ENCODE measurements around the gene PIK3CG.
"Not testable (repeated sequence)": the region's sequence is repeated elsewhere in the genome, so short reads cannot be mapped to it uniquely, and the experiment has no call there.

PIK3CG gene

DNA sequence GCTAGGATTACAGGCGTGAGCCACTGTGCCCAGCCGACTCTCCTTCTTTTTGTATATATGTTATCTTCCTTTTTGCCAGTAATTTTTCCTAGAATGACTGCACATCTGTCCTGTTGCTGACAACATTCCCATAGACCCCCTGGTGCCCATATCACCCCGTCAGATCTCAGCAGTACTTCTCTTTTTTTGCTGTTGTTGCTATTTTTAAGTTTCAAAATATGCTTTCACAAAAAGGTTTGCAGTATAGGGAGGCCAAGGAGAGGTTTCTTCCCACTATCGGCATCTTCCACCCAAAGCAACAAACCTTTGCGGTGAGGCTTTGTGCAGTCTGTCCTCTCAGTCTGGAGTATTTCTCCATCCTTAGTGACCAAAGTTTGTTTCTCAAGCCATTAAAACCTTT lies 23.1 kb downstream of the PIK3CG start:
- DNase-seq, result no peak

DNA sequence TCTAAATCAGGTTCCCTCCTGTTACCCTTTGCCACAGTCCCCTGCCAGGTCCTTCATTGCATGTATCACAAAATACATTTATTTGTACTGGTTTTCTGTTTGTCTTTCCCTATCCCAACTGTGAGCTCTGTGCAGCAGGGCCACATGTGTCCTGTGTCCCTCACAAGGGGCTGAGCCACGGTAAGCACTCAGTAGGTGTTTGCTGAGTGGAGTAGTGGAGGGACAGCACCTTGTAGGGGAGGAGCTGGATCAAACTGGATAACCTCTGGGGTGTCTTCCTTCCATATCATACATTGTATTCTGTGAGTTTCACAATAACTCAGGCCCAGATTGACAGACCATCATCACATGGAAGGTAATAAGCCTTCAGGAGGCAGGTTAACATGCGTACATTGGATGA lies 25.9 kb downstream of the PIK3CG start:
- no peak for DNase-seq

GRCh38 chr7:106891548-106892410 lies 26.7 kb downstream of the PIK3CG start:
- DNase-seq, result no peak

DNA sequence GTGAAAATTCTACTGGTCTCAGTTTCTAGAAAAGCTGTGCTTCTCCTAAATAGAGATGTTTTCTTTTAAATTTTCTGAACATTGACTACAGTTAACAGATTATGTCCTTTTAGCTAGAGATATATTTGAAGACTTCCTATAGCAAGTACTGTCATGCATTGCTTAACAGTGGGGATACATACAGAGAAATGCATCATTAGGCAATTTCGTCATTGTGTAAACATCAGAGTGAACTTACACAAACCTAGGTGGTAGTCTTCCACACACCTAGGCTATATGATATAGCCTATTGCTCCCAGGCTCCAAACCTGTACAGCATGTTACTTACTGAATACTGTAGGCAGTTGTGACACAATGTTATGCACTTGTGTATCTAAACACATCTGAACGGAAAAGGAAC lies 28.5 kb downstream of the PIK3CG start:
- DNase-seq, result no peak

- DNase-seq, result no peak
These were observed 30.3 kb downstream of the PIK3CG start for GRCh38 chr7:106895246-106895864.

GRCh38 chr7:106896231-106896630 lies 31.1 kb downstream of the PIK3CG start:
- DNase-seq, result no peak

- not testable (repeated sequence) for DNase-seq
These were observed 32.5 kb downstream of the PIK3CG start for GRCh38 chr7:106897553-106897952.

DNA sequence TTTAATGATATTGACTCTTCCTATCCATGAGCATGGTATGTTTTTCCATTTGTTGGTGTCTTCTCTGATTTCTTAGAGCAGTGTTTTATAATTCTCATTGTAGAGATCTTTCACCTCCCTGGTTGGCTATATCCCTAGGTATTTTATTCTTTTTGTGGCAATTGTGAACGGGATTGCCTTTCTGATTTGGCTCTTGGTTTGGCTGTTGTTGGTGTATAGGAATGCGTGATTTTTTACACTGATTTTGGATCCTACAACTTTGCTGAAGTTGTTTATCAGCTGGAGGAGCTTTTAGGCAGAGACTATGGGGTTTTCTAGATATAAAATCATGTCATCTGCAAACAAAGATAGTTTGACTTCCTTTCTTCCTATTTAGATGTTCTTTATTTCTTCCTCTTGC lies 33.9 kb downstream of the PIK3CG start:
- DNase-seq, result not testable (repeated sequence)

DNA sequence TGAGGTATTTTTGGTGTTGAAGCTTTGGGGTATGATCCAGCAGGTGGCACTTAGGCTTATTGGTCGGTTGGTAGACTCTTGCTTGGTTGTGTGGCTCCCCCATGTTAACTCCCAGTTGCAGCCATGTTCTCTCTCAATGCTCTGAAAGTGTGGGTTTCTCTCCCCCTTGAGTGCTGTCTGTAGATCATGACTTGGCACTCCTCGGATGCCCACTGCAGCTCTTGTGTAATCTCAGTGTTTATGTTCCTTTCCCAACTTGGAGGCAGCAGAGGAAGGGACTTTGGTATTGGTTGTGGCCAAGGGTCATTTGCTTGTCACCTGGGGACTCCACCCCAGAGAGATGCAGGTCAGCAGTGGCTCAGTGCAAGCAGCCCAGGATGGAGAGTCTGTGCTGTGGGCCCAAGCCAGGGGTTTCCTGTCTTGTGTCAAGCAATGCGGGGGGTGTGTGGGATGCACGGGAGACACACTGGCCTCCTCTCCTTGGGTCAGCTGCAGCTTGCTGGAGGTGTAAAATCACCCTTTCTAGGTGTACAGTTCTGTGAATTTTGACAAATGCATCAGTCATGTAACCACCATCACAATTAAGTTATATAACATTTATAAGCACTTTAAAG lies 36.9 kb downstream of the PIK3CG start:
- DNase-seq, result no peak

DNA sequence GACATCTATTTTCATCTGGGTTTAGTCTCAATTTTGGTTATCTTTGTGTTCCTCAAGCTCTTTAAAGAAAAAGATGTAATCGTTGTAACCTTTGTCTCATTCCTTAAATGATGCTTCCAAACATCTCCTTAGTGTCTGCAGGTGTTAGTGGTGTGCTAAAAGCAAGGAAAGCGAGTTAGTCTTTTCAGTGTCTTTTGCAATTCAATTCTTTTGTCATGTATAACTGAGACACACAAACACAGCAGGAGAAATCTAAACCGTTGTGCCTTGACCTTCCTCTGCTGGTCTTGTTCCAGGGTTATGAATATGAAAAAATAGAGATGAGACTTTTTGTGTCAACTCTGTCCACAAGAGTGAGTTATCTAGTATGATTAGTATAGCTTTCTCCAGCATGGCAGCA lies 40.7 kb downstream of the PIK3CG start:
- DNase-seq, result no peak

DNA sequence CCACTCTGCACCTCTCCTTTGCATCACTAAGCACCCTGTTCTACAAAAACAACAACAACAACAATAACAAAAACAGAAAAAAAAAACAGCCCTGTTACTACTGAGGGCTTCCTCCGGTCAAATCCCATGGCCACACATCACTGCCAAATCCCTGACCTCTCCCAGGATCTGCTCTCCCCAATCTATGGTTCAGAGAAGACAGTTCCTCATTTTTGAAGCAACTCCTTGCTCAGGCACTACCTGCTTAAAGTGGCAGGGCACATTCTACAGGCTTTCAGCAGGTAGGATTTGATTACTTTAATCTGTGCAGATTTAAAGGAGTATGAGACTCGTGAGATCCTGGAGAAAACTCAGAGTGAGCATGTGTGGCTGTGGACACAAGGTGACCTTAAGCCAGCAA lies 46.9 kb downstream of the PIK3CG start:
- no peak for DNase-seq

DNA sequence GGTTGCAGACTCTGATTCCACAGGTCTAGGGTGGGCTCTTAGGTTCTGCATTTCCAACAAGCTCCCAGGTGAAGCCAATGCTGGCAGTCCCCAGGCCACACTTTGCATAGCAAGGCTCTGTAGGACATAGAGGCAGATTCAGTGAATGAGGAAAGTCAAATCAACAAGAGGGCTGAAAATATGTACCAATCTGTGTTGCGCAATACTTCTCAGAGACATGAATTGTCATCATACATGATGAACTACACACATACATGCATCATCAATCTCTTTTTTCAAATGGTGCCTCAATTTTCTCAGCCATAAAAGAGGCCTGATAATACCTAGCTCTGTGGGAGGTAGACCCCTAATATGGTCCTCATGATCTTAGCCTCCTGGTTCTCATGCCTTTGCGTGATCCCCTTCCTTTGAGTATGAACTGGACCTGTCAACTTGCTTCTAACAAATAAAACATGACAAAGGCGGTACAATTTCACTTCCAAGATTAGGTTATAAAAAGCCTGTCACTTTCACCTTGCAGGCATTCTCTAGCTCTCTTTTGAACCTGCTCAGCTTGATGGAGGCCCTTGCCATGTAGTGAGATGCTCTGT lies 49.0 kb downstream of the PIK3CG start:
- DNase-seq, result no peak

DNA sequence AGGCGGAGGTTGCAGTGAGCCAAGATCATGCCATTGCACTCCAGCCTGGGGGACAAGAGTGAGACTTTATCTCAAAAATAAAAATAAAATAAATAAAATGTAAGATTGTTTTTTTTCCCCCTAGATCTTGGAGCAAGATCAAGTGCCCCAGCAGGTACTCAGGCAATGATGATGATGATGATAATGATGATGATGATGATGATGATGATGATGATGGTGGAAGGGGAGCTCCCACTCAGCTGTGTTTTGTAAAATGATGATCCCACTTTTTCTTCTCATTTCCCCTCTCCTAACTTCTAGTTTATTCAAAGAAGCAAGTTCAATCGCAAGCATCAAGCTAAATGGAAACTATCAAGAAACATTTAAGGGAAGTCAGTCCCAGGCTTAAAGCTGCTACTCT lies 50.3 kb downstream of the PIK3CG start:
- DNase-seq, result no peak

- no peak for DNase-seq
These were observed 50.8 kb downstream of the PIK3CG start for GRCh38 chr7:106915873-106916272.

- DNase-seq, result no peak
These were observed 51.6 kb downstream of the PIK3CG start for GRCh38 chr7:106916679-106917078.

DNA sequence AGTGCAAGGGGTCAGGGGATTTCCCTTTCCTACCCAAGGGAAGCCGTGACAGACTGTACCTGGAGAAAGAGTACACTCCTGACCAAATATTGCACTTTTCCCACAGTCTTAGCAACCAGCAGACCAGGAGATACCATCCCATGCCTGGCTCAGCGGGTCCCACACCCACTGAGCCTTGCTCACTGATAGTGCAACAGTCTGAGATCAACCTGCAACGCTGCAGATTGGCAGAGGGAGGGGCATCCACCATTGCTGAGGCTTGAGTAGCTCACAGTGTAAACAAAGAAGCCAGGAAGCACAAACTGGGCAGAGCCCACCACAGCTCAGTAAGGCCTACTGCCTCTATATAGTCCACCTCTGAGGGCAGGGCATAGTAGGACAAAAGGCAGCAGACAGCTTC lies 53.9 kb downstream of the PIK3CG start:
- DNase-seq, result no peak

DNA sequence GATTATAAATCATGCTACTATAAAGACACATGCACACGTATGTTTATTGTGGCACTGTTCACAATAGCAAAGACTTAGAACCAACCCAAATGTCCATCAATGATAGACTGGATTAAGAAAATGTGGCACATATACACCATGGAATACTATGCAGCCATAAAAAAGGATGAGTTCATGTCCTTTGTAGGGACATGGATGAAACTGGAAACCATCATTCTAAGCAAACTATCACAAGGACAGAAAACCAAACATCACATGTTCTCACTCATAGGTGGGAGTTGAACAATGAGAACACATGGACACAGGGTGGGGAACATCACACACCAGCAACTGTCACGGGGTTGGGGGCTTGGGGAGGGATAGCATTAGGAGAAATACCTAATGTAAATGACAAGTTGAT lies 59.4 kb downstream of the PIK3CG start:
- DNase-seq, result not testable (repeated sequence)

DNA sequence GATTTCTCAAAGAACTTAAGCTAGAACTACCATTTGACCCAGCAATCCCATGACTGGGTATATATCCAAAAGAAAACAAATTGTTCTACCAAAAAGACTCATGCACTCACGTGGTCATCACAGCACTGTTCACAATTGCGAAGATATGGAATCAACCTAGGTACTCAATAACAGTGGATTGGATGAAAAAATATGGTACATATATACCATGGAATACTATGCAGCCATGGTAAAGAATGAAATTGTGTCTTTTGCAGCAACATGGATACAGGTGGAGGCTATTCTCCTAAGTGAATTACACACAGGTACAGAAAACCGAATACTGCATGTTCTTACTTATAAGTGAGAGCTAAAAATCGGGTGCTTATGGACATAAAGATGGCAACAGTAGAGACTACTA lies 61.8 kb downstream of the PIK3CG start:
- DNase-seq, result no peak

GRCh38 chr7:106927536-106927935 lies 62.5 kb downstream of the PIK3CG start:
- no peak for DNase-seq

GRCh38 chr7:106929616-106930015 lies 64.5 kb downstream of the PIK3CG start:
- not testable (repeated sequence) for DNase-seq

GRCh38 chr7:106936236-106936635 lies 71.2 kb downstream of the PIK3CG start:
- DNase-seq, result no peak

GRCh38 chr7:106938122-106938521 lies 73.0 kb downstream of the PIK3CG start:
- DNase-seq, result not testable (repeated sequence)

DNA sequence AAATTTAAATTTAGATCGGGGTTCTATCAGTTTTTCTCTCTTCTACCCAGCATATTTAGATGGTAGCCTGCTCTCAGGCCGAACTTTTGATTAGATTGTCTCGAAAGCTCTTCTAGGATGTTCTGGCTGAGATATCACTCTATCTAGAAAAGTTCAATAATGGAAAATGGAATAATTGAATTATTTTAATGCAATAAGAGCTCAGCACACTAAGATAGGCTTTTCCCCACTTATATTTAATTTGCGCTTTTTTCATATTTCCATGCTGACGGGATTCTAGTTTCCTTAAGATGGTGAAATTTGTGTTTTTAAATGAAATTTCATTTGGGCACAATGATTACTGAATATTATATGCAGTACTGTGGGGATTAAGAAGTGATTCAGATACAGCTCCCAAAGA lies 73.7 kb downstream of the PIK3CG start:
- DNase-seq, result no peak

All from effector CD8-positive, alpha-beta T cell (primary cell).